HG03460 (cell line): ENCODE data around the gene OR10P1.
"Not testable (repeated sequence)": the region's sequence is repeated elsewhere in the genome, so short reads cannot be mapped to it uniquely, and the experiment has no call there.

Experiments used
- ATAC-seq: cut with Tn5 transposase; IDR thresholded peaks from one replicate; pipeline ENCODE4 v1.9.1; 2021; ENCODE audit not compliant: unreplicated experiment

Gene OR10P1

GRCh38 chr12:55650620-55651298, 14.1 kb downstream of the OR10P1 start:
- not testable (repeated sequence) for ATAC-seq

GRCh38 chr12:55651299-55651683, 14.6 kb downstream of the OR10P1 start:
- ATAC-seq: no peak

DNA sequence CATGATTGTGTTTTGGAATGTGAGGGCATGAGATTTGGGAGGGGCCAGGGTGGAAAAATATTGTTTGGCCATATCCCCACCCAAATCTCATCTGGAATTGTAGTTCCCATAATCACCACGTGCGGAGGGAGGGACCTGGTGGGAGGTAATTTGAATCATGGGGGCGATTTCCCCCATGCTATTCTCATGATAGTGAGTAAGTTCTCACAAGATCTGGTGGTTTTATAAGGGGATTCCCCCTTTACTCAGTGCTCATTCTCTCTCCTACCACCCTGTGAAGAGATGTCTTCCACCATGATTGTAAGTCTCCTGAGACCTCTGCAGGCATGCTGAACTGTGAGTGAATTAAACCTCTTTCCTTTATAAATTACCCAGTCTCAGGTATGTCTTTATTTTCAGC, 15.7 kb downstream of the OR10P1 start:
- no peak for ATAC-seq

DNA sequence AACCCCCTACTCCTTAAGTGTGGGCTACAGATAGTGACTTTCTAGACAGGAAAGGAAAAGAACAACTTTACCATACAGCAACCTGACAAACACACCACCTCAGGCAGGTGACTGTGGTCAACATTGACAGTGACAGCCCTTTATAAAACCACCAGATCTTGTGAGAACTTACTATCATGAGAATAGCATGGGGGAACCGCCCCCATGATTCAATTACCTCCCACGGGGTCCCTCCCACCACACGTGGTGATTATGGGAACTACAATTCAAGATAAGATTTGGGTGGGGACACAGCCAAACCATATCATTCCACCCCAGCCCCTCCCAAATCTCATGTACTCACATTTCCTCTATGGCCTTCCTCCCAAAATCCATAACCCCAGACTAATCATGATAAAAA, 16.3 kb downstream of the OR10P1 start:
- ATAC-seq: no peak

GRCh38 chr12:55654511-55655214, 18.0 kb downstream of the OR10P1 start:
- ATAC-seq: no peak

DNA sequence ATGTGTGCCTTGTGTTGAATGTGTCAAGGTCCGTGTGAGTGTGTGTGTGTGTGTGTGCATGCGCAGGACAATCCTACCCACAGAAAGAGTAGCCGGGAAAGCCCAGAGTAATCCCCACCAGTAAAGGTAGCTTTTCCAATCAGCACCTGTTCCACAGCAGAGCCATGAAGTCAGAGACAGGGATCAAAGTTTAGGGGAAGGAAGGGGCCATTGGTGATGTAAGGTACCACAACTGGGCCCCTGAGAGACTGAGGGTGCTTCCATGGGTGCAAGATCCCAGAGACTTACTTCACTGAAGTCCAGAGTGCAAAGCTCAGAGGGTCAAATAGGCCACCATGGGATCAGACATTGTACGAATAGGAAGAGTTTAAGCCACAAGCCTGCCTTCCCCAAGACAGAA, 20.5 kb downstream of the OR10P1 start:
- no peak for ATAC-seq

DNA sequence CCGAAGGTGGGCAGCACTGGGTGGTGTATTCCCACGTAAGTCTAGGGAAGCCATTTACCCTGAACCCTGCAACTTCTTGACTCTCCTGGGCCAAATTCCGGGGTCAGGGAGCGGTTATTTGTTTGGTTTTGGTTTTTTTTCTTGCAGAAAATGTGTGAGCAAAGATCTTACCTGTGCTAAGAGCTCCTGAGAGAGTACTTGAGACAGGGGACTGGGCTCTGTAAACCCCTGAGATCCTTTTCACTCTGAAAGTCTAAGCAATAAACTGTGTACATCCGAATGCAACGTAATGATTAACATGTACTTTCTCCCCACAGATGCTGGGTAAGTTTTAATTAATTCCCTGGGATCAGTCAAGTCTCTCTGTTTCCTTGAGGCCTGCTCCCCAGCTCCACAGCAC, 21.5 kb downstream of the OR10P1 start:
- no peak for ATAC-seq

DNA sequence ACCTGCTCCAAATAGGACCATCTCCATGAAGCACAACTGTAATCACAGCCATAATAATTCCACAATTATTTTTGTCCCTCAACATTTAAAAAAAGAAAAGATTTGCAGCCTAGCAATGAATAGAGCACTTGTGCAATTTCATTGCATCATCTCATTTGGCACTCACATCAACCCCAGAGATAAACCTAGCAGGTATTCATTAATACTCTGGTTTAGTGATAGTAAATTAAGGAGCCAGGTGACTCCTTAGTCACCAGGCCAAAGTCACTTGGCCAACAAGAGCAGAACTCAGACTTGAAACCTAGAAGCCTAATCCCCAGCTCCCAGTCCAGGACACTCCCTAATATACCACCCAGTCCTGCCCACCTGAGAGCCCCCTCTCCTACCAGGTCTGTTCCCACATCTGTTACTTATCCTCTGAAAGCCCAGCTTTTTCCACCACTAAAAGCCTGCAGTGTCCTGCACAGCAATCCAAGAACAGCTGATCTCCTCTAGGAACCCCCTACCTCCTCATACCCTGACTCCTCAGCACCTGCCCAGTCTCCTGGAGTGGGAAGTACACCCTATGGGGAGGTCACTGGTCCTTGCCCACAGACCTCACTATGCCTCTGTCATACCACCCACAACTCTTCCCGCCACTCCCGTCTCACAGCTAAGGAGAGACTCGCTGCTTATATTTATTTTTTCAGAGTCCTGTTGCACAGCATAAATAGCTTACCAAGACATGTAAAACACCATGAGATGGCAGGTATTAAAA, 22.1 kb downstream of the OR10P1 start:
- no peak for ATAC-seq

DNA sequence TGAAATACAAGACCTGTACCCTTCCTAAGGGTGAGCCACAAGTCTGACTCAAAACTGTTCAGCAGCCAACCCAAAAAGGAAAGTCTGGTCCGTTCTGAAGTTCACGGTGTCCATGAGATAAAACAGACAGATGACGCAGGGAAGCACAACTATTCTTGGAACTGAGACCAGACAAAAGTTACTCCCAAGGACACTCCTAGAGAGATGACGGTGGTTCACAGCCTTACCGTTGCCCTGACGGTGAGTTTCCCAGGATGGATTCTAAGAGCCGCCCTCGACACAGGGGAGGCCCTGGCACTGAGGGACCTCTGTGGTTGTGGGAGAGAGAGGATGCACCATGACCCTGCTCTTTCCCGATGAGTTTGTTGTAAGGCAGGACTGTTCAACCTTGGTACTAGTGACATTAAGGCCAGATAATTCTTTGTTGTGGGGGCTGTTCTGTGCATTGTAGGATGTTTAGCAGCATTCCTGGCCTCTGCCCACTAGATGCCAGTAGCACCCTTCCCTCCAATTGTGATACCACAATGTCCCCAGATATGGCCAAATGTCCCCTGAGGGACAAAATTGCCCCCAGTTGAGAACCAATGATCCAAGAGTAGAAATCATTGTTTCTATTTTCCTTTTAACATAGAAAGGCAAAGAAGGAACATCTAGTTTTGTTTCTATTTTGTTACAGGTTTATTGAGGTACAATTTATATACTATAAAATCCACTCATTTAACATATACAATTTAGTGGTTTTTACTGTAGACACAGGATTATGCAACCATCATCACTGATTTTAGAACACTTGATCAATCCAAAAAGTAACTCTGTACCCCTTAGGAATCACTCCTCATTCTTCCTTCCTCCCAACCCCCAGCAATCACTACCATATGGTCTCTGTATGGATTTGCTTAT, 23.0 kb downstream of the OR10P1 start:
- no peak for ATAC-seq

GRCh38 chr12:55663391-55663790, 26.7 kb downstream of the OR10P1 start:
- ATAC-seq: no peak

DNA sequence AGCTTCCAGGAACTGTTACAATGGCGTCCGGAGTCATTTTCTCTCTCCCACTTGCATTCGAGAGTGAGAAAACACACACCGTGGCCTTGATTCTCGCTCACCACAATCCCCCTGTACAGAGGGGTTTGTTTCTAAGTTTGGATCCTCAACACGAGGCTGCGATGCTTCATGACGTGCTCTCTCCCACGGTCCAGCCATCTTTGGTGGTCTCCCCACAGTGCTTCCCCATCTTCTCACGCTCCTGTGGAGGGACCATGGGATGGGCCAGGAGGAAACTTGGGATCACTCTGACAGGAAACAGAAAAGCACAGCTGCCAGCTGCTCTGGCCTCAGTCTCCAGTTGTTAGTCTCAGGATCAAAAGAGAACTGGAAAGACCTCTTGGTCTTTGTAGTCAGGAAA, 28.1 kb downstream of the OR10P1 start:
- no peak for ATAC-seq

- no peak for ATAC-seq
Measured at GRCh38 chr12:55666508-55666907, 29.8 kb downstream of the OR10P1 start.

DNA sequence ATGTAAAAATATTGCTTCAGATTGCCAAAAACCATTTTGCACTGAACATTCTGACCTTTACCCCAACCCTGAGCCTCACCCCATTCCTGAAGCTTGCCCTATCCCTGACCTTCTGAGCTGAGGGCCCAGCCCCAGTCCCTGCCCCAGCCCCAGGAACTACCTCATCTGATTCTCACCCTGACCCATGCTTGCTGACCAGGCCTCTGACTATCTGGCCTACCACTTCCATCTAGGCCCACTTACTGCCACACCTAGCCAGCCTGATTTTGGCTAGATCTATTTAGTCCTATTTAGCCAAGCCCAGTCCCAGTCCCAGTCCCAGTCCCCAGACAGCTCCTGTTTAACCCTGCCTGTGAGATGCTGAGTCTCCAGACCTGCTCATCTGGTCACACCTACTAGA, 33.6 kb downstream of the OR10P1 start:
- no peak for ATAC-seq

- no peak for ATAC-seq
Measured at GRCh38 chr12:55671746-55672145, 35.1 kb downstream of the OR10P1 start.

- ATAC-seq: peak; percentile 99
Measured at GRCh38 chr12:55673638-55674037, 36.9 kb downstream of the OR10P1 start.

- no peak for ATAC-seq
Measured at GRCh38 chr12:55675666-55676065, 39.0 kb downstream of the OR10P1 start.

DNA sequence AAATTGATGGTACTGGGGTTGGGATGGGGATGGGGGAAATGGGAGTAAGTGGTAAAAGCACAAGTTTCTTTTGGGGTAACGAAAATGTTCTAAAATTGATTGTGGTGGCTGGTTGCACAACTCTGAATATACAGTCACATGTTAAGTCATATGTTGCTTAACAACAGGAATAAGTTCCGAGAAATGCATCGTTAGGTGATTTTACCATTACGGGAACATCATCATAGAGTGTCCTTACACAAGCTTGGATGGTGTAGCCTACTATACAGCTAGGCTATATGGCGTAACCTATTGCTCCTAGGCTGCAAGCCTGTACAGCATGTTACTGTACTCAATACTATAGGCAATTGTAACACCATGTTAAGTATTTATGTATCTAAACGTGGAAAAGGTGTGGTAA, 40.0 kb downstream of the OR10P1 start:
- no peak for ATAC-seq

GRCh38 chr12:55679691-55680090, 43.0 kb downstream of the OR10P1 start:
- ATAC-seq: no peak

- ATAC-seq: no peak
Measured at GRCh38 chr12:55681142-55682077, 44.7 kb downstream of the OR10P1 start.
